Urinary bladder (tissue), 4 donors: ENCODE results near the gene INO80B. TPM values are rescaled to one million over a fixed set of nuclear protein-coding genes. Genes with fewer than 3 reads are reported as not detected.

Source experiments
- DNase-seq: peaks from one replicate; pipeline ENCODE4 v3.0.0-alpha.2; 2015; ENCODE audit errors: extremely low spot score
- H3K27ac ChIP-seq: one replicate; pipeline ENCODE4 v1.5.1; 2013; ENCODE audit warnings: low read depth, mild to moderate bottlenecking, moderate library complexity
- H3K36me3 ChIP-seq: one replicate; pipeline ENCODE4 v1.6.1; 2013; ENCODE audit warnings: mild to moderate bottlenecking, moderate library complexity; ENCODE audit not compliant: insufficient read depth
- H3K4me1 ChIP-seq: one replicate; pipeline ENCODE4 v1.6.1; 2013; ENCODE audit warnings: mild to moderate bottlenecking, moderate library complexity; ENCODE audit not compliant: insufficient read depth
- H3K4me3 ChIP-seq: one replicate; pipeline ENCODE4 v1.5.1; 2013; ENCODE audit warnings: low read depth, low read length
- WGBS: extraction: QIAGEN DNeasy Blood & Tissue Kit; methylation state at CpG from one replicate; pipeline ENCODE4 v1.1.7; 2013; 5-methylcytosine and 5-hydroxymethylcytosine counted together
- polyA plus RNA-seq: library from polyadenylated mRNA; stranded (reverse); fragments of 200-250 nt; gene quantifications from one replicate; pipeline ENCODE4 v1.2.3, GENCODE V29; 2013
- total RNA-seq: library from RNA; depleted of rRNA; stranded (reverse); fragments of >200 nt; gene quantifications from one replicate; pipeline ENCODE4 v1.2.3, GENCODE V29; 2014
- donor health status: healthy with polysubstance abuse.
- donor health status: healthy.

The INO80B gene
- total RNA-seq (13.5 TPM), polyA plus RNA-seq (35.2 TPM)

- DNase-seq = peak; percentile 96
- WGBS = 2% methylated on average over 40 of the region's 40 CpGs
- Histone ChIP-seq H3K27ac (no peak within 1 kb of the TSS), H3K36me3 (no peaks in the 10 kb centered on the region), H3K4me1 (no peaks in the 10 kb centered on the region), H3K4me3 (peak within 1 kb of the TSS; percentile 62)
Observed at GRCh38 chr2:74454654-74455511, at the start of gene INO80B. Gene INO80B (plus strand): TSS chr2:74455087. CDS start chr2:74455117, 30 bp downstream.

GRCh38 chr2:74406035-74406434 is 48.9 kb upstream of the INO80B start:
- Histone ChIP-seq H3K4me1 (no peaks in the 10 kb centered on the region), H3K27ac (no peak overlapping the region), H3K4me3 (no peak overlapping the region), H3K36me3 (no peaks in the 10 kb centered on the region)
- no peak for DNase-seq

DNA sequence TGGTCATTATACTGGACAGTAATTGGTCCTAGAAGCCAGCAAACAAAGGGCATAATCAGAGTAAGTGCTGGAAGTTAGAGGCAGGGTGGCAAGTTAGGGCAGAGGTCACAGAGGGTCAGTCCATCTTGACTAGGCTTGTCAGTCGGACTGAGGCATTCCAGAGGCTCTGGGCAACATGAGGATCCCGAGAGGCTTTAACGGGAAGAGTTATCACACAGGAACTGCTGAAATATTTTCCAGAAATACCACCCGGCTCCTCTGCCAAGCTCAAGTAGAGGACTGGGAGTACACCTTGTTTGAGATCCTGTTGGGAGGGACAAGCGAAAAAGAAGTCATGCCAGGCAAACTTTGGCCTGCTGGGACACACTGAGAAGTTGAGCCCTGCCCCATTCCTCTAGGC is 47.2 kb upstream of the INO80B start:
- 70% methylated on average over 5 of the region's 5 CpGs for WGBS
- H3K36me3 ChIP-seq = no peaks in the 10 kb centered on the region
- no peak for DNase-seq

GRCh38 chr2:74413001-74413698 is 41.7 kb upstream of the INO80B start:
- 69% methylated on average over 8 of the region's 8 CpGs for WGBS
- H3K27ac ChIP-seq = no peak overlapping the region
- no peak for DNase-seq
- H3K4me1 ChIP-seq = no peaks in the 10 kb centered on the region
- H3K36me3 ChIP-seq = no peaks in the 10 kb centered on the region
- H3K4me3 ChIP-seq = no peak overlapping the region

More for the DNA sequence above, 47.2 kb upstream of the INO80B start:
- Histone ChIP-seq H3K4me3 (no peak overlapping the region), H3K4me1 (no peaks in the 10 kb centered on the region), H3K27ac (no peak overlapping the region)

DNA sequence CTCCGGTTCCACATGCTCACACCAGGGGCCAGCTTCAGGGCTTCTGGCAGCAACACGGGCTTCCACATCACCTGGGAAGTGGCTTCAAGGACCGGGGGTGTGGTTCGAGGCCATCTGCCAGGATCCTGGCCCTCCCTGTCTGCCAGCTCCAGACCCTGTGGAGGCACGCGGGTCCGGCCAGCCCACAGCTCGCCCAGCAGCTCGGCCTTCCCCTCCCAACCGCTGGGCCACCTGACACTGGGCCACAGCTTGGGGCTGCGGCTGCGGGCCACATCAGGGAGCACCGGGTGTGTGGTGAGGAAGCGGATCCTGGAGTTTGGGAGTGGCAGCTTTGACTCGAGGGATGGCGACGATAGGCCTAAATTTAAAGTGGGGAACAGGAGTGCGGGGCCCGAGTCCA is 40.4 kb upstream of the INO80B start:
- H3K36me3 ChIP-seq = no peaks in the 10 kb centered on the region
- peak overlapping the region; percentile 45 for H3K4me3 ChIP-seq
- no peaks in the 10 kb centered on the region for H3K4me1 ChIP-seq
- WGBS = 44% methylated on average over 19 of the region's 19 CpGs
- H3K27ac ChIP-seq = no peak overlapping the region
- no peak for DNase-seq

DNA sequence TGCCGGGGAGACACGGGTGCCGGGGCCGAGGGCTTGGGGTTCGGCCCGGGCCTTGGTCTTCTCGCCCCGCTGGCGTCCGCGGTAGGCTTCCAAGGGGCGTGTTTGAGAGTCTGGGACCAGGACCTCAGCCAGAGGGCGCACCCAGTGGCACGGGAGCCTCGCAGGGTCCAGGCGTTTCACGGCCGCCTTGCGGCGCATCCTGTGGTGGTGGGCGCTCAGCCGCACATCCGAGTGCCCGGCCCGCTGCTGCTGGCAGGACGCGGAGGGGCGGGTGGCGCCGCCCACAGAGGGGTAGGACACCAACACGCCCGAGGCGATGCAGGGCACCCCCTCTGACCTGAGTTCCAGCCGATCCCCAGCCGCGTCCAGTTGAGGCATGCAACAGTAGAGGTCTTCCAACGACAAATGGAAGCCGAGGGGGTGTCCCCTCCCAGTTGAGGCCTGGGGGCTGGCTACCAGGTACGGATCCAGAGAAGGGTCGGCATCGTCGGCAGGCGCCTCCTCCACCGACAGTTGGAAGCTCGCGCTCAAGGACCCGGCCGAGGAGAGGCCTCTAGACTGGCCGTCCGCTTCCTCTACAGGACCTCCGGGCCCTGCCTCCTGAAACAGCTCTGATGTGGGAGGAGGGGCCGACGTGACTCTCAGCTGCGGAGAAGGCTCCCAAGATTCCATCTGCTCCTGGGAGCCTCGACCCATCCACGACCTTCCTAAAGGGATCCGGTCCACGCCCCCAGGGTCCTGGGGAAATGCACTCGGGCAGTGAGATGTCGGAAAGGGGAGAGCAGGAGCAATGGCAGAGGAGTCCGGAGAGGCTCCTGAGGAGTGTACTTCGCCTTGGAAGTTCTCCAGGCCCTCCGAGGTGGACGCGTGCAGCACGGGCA is 39.8 kb upstream of the INO80B start:
- no peaks in the 10 kb centered on the region for H3K36me3 ChIP-seq
- peak overlapping the region; percentile 45 for H3K4me3 ChIP-seq
- no peak overlapping the region for H3K27ac ChIP-seq
- WGBS = 6% methylated on average over 66 of the region's 66 CpGs
- H3K4me1 ChIP-seq = no peaks in the 10 kb centered on the region
- DNase-seq = no peak

GRCh38 chr2:74415762-74416395 is 39.0 kb upstream of the INO80B start:
- no peak overlapping the region for H3K27ac ChIP-seq
- no peaks in the 10 kb centered on the region for H3K4me1 ChIP-seq
- peak overlapping the region; percentile 45 for H3K4me3 ChIP-seq
- no peaks in the 10 kb centered on the region for H3K36me3 ChIP-seq
- DNase-seq = no peak
- WGBS = 60% methylated on average over 35 of the region's 35 CpGs

DNA sequence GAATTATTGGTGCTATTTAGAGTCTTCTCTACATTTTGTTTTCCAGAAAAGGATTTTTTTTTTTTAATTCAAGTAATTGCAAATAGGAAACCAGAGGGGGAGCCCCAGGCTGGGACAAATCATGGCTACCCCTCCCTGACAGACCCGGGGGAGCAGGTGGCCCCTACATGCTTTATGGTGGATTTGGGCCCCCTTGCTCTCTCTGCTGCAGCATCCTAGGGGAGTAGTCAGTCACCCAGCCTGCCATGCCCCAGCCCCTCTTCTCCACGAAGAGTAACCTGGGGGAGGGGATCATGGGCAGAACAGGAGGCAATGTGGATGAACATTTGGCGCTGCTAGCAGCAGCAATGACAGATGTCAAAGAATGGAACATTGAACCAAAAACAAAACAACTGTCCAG is 38.1 kb upstream of the INO80B start:
- H3K4me3 ChIP-seq = no peak overlapping the region
- WGBS = 59% methylated on average over 3 of the region's 3 CpGs

DNA sequence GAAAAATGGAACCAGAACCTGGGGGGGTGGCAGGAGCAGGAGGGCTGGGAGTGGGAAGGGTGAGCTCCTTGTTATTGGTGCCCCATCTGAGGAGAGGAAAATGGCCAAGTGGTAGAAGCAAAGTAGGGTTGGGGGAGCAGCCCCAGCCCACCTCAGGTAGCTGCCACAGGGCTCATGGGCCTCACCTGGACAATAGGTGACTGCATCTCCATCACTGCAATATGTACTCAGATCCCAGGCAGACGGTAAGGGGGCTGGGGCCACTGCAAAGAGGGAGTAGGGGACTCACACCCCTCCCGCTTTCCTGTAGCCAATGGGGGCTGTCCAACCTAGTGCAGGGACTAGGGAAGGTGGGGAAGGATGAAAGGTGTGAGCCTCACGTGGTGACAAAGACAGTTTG is 37.7 kb upstream of the INO80B start:
- no peak for DNase-seq
- 80% methylated on average over 3 of the region's 3 CpGs for WGBS
- Histone ChIP-seq H3K27ac (no peak overlapping the region), H3K4me3 (no peak overlapping the region), H3K4me1 (no peaks in the 10 kb centered on the region), H3K36me3 (no peaks in the 10 kb centered on the region)

More for the DNA sequence above, 38.1 kb upstream of the INO80B start:
- H3K27ac ChIP-seq = no peak overlapping the region
- no peak for DNase-seq
- no peaks in the 10 kb centered on the region for H3K36me3 ChIP-seq
- H3K4me1 ChIP-seq = no peaks in the 10 kb centered on the region

- H3K27ac ChIP-seq = no peak overlapping the region
- H3K36me3 ChIP-seq = no peaks in the 10 kb centered on the region
- H3K4me1 ChIP-seq = no peaks in the 10 kb centered on the region
- 95% methylated on average over 6 of the region's 6 CpGs for WGBS
- no peak overlapping the region for H3K4me3 ChIP-seq
- DNase-seq = no peak
Observed at GRCh38 chr2:74417763-74418162, 37.1 kb upstream of the INO80B start.

GRCh38 chr2:74418312-74418711 is 36.6 kb upstream of the INO80B start:
- DNase-seq = no peak
- Histone ChIP-seq H3K4me1 (no peaks in the 10 kb centered on the region), H3K4me3 (no peak overlapping the region), H3K36me3 (no peaks in the 10 kb centered on the region), H3K27ac (no peak overlapping the region)
- WGBS = 71% methylated on average over 27 of the region's 27 CpGs

- WGBS = 84% methylated on average over 1 of the region's 1 CpG
- Histone ChIP-seq H3K36me3 (no peaks in the 10 kb centered on the region), H3K4me1 (no peaks in the 10 kb centered on the region), H3K4me3 (no peak overlapping the region), H3K27ac (no peak overlapping the region)
- no peak for DNase-seq
Observed at GRCh38 chr2:74419345-74419744, 35.5 kb upstream of the INO80B start.

DNA sequence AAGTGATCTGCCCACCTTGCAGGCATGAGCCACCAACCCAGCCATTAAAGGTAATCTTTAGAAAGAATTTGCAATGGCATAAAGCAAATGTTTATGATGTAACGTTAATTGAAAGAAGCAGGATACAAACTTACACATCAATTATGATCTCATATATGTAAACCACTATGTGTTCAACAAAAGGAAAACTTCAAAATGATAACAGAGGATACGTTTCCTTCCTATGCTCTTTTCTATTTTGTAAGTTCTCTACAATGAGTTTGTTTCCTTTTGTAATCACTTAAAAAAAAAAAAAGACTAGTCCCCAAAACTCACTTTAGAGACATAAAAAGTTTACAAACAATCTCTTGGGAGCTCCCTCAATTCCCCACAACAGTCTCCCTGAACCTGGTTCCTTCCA is 34.9 kb upstream of the INO80B start:
- no peak overlapping the region for H3K27ac ChIP-seq
- no peaks in the 10 kb centered on the region for H3K4me1 ChIP-seq
- no peaks in the 10 kb centered on the region for H3K36me3 ChIP-seq
- 86% methylated on average over 2 of the region's 2 CpGs for whole genome bisulfite sequencing
- no peak for DNase-seq
- H3K4me3 ChIP-seq = no peak overlapping the region
